DND-41 (cell line): ENCODE measurements around the gene ARRB1.

Experiments used
- EZH2 ChIP-seq: IDR thresholded peaks from 3 replicates; pipeline ENCODE4 v1.6.1; 2012; ENCODE audit warnings: borderline replicate concordance, low read depth, mild to moderate bottlenecking, moderate library complexity, low read length, inconsistent platforms; ENCODE audit not compliant: severe bottlenecking
- TF ChIP-seq, protein P1 (sequence below): IDR thresholded peaks from 2 replicates; pipeline ENCODE4 v1.5.1; 2012; ENCODE audit warnings: borderline replicate concordance, low read length, moderate library complexity, mild to moderate bottlenecking; ENCODE audit not compliant: poor library complexity, severe bottlenecking; ENCODE audit errors: extremely low read depth

DNA sequence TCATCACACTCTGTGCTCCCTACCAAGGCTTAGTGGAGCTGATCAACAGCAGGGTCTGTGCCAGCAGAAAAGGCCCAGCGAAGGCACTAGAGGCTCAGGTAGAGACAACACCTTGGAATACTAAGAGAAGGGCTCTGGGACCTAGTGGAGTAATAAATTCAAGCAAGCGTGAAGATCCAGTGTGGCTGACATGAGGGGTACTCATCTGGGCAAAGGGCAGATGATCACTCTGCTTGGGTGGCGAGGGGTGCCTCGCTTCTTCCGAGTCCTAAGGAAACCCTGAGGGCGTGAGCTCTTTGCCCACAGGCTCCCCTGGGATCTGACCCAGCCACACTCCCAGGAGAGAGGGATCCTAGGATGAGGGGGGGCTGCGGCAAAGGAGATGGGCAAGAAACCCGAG, 114.4 kb downstream of the ARRB1 start:
- TF ChIP-seq, protein P1, sequence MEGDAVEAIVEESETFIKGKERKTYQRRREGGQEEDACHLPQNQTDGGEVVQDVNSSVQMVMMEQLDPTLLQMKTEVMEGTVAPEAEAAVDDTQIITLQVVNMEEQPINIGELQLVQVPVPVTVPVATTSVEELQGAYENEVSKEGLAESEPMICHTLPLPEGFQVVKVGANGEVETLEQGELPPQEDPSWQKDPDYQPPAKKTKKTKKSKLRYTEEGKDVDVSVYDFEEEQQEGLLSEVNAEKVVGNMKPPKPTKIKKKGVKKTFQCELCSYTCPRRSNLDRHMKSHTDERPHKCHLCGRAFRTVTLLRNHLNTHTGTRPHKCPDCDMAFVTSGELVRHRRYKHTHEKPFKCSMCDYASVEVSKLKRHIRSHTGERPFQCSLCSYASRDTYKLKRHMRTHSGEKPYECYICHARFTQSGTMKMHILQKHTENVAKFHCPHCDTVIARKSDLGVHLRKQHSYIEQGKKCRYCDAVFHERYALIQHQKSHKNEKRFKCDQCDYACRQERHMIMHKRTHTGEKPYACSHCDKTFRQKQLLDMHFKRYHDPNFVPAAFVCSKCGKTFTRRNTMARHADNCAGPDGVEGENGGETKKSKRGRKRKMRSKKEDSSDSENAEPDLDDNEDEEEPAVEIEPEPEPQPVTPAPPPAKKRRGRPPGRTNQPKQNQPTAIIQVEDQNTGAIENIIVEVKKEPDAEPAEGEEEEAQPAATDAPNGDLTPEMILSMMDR: no peak
- no peak for TF ChIP-seq EZH2
